IMR-90 (cell line): ENCODE results near the gene ARMH2. TPM values are rescaled to one million over a fixed set of nuclear protein-coding genes. Genes with fewer than 3 reads are reported as not detected.

Experiments
- ATAC-seq: fragments of 200-7000 bp; cut with Tn5 transposase; 2 replicates; pipeline ENCODE4 v1.9.1; 2020; ENCODE audit warnings: low read depth, mild to moderate bottlenecking, moderate library complexity
- BruUV-seq: library from RNA; stranded (reverse); fragments of 400-500 nt; replicated peaks from 2 replicates; lab custom pipeline; 2021; lab: Mats Ljungman, UMichigan
- CTCF ChIA-PET: fragments of 300-600 bp; formaldehyde crosslinking; extraction: SDS; loops from one replicate; lab custom pipeline; 2021; ENCODE audit warnings: antibody characterized with exemption; lab: Yijun Ruan, JAX
- POLR2A ChIA-PET: fragments of 300-600 bp; sonication (Branson Sonifier 250); formaldehyde crosslinking; loops from one replicate; lab custom pipeline; 2022; ENCODE audit warnings: antibody characterized with exemption; ENCODE audit not compliant: unreplicated experiment; lab: Charles Lee
- DNase-seq: peaks from one replicate; pipeline ENCODE4 v3.0.0; 2013
- H2AFZ ChIP-seq: replicated peaks from 2 replicates; pipeline ENCODE3; 2013; ENCODE audit warnings: low read length, mild to moderate bottlenecking; ENCODE audit not compliant: poor library complexity
- H2AK5ac ChIP-seq: 2 replicates; pipeline ENCODE4 v1.6.1; 2013; ENCODE audit warnings: low read depth, low read length, inconsistent platforms
- H2AK9ac ChIP-seq: replicated peaks from 2 replicates; pipeline ENCODE3; 2013; ENCODE audit warnings: mild to moderate bottlenecking, low read depth, low read length, moderate library complexity; ENCODE audit not compliant: poor library complexity
- H2BK120ac ChIP-seq: 2 replicates; pipeline ENCODE4 v1.6.1; 2013; ENCODE audit warnings: low read depth, low read length, inconsistent platforms
- H2BK15ac ChIP-seq: 3 replicates; pipeline ENCODE4 v1.6.1; 2013; ENCODE audit warnings: low read depth, low read length, inconsistent platforms
- H2BK20ac ChIP-seq: 2 replicates; pipeline ENCODE4 v1.6.1; 2013; ENCODE audit warnings: low read depth, mild to moderate bottlenecking, inconsistent platforms, low read length, moderate library complexity
- H2BK5ac ChIP-seq: 2 replicates; pipeline ENCODE4 v1.6.1; 2013; ENCODE audit warnings: mild to moderate bottlenecking, low read depth, low read length, inconsistent platforms; ENCODE audit not compliant: poor library complexity, severe bottlenecking
- H3K14ac ChIP-seq: replicated peaks from 2 replicates; pipeline ENCODE4 v1.6.1; 2013; ENCODE audit warnings: low read depth, low read length, inconsistent platforms
- H3K18ac ChIP-seq: 2 replicates; pipeline ENCODE4 v1.6.1; 2013; ENCODE audit warnings: low read depth, low read length, control low read depth
- H3K23ac ChIP-seq: 2 replicates; pipeline ENCODE4 v1.6.1; 2013; ENCODE audit warnings: low read depth, low read length, inconsistent platforms
- H3K27ac ChIP-seq: 2 replicates; pipeline ENCODE4 v1.5.1; 2013; ENCODE audit warnings: mild to moderate bottlenecking, control low read depth, low read length; ENCODE audit not compliant: insufficient read depth
- H3K27me3 ChIP-seq: 2 replicates; pipeline ENCODE4 v1.6.1; 2013; ENCODE audit warnings: low read length; ENCODE audit not compliant: control insufficient read depth, insufficient read depth
- H3K36me3 ChIP-seq: 2 replicates; pipeline ENCODE4 v1.6.1; 2013; ENCODE audit warnings: low read length, mixed read lengths; ENCODE audit not compliant: control insufficient read depth, insufficient read depth
- H3K4ac ChIP-seq: 2 replicates; pipeline ENCODE4 v1.6.1; 2013; ENCODE audit warnings: low read depth, low read length, inconsistent platforms
- H3K4me1 ChIP-seq: 2 replicates; pipeline ENCODE4 v1.6.1; 2013; ENCODE audit warnings: low read length, mixed read lengths; ENCODE audit not compliant: control insufficient read depth, insufficient read depth
- H3K4me2 ChIP-seq: 2 replicates; pipeline ENCODE4 v1.6.1; 2013; ENCODE audit warnings: low read depth, mild to moderate bottlenecking, control low read depth, low read length, moderate library complexity
- H3K4me3 ChIP-seq: 2 replicates; pipeline ENCODE4 v1.5.1; 2013; ENCODE audit warnings: low read depth, mild to moderate bottlenecking, control low read depth, low read length, moderate library complexity; ENCODE audit not compliant: insufficient read depth
- H3K56ac ChIP-seq: 2 replicates; pipeline ENCODE4 v1.6.1; 2013; ENCODE audit warnings: low read length, inconsistent platforms; ENCODE audit not compliant: insufficient read depth; ENCODE audit errors: extremely low read depth
- H3K79me1 ChIP-seq, 2 experiments: 2 replicates each; pipeline ENCODE4 v1.6.1; 2013; ENCODE audit warnings: low read length in 2 of 2, inconsistent platforms in 1 of 2, low read depth in 1 of 2
- H3K9ac ChIP-seq: 2 replicates; pipeline ENCODE4 v1.6.1; 2013; ENCODE audit warnings: low read depth, low read length, control low read depth
- H3K9me1 ChIP-seq: 2 replicates; pipeline ENCODE4 v1.6.1; 2013; ENCODE audit warnings: low read length, inconsistent platforms; ENCODE audit not compliant: insufficient read depth
- H3K9me3 ChIP-seq: 2 replicates; pipeline ENCODE4 v1.6.1; 2013; ENCODE audit warnings: low read length; ENCODE audit not compliant: control insufficient read depth, insufficient read depth
- H4K20me1 ChIP-seq: 2 replicates; pipeline ENCODE4 v1.6.1; 2013; ENCODE audit warnings: low read length, inconsistent platforms; ENCODE audit not compliant: insufficient read depth
- H4K5ac ChIP-seq: 2 replicates; pipeline ENCODE4 v1.6.1; 2013; ENCODE audit warnings: mild to moderate bottlenecking, low read depth, low read length, control low read depth
- H4K8ac ChIP-seq, 2 experiments: 2 replicates each; pipeline ENCODE4 v1.6.1; 2013; ENCODE audit warnings: low read depth in 2 of 2, low read length in 2 of 2, control low read depth in 1 of 2, inconsistent platforms in 1 of 2
- H4K91ac ChIP-seq: 2 replicates; pipeline ENCODE4 v1.6.1; 2013; ENCODE audit warnings: low read depth, low read length, inconsistent platforms; ENCODE audit not compliant: insufficient read depth
- BHLHE40 ChIP-seq: fragments of 150-350 bp; IDR thresholded peaks from 2 replicates; pipeline ENCODE4 v1.6.1; 2016; ENCODE audit warnings: mild to moderate bottlenecking, low read depth, low read length
- MAZ ChIP-seq: IDR thresholded peaks from 2 replicates; pipeline ENCODE4 v1.6.1; 2012; ENCODE audit warnings: low read depth, mild to moderate bottlenecking, low read length, improper control_type of control experiment, moderate library complexity, borderline replicate concordance
- MXI1 ChIP-seq: IDR thresholded peaks from 2 replicates; pipeline ENCODE4 v1.6.1; 2012; ENCODE audit warnings: low read depth, mild to moderate bottlenecking, low read length, moderate library complexity, borderline replicate concordance
- NFE2L2 ChIP-seq: fragments of 150-350 bp; IDR thresholded peaks from 2 replicates; pipeline ENCODE4 v1.6.1; 2016; ENCODE audit warnings: low read depth, mild to moderate bottlenecking, low read length
- POLR2A ChIP-seq: IDR thresholded peaks from 2 replicates; pipeline ENCODE4 v1.6.1; 2012; ENCODE audit warnings: mild to moderate bottlenecking, low read depth, low read length
- RCOR1 ChIP-seq: IDR thresholded peaks from 2 replicates; pipeline ENCODE4 v1.6.1; 2012; ENCODE audit warnings: mild to moderate bottlenecking, low read length, improper control_type of control experiment; ENCODE audit not compliant: insufficient replicate concordance
- SMC3 ChIP-seq: fragments of 150-350 bp; IDR thresholded peaks from 2 replicates; pipeline ENCODE4 v1.6.1; 2016; ENCODE audit warnings: low read depth, mild to moderate bottlenecking, antibody characterized with exemption, low read length, moderate library complexity
- WGBS, 2 experiments: methylation state at CpG; one replicate each; pipeline versions ENCODE4 v1.1.5 to v1.1.7; 2013; ENCODE audit warnings: missing lambda C conversion rate in 2 of 2; ENCODE audit not compliant: insufficient read length in 1 of 2; ENCODE audit errors: extremely low coverage in 2 of 2; 5-methylcytosine and 5-hydroxymethylcytosine counted together
- dilution Hi-C: fragments of 300-500 bp; cut with HindIII; formaldehyde crosslinking; loops from one replicate; pipeline ENCODE4 v1.14.3; 2018; ENCODE audit warnings: low sequenced_read_pairs; ENCODE audit not compliant: unreplicated experiment
- in situ Hi-C: fragments of 300-500 bp; cut with MboI; formaldehyde crosslinking; loops from 3 replicates; pipeline ENCODE4 v1.14.3; 2019; ENCODE audit warnings: low sequenced_read_pairs, inconsistent platforms, mixed read lengths
- intact Hi-C: fragments of 100-400 bp; cut with micrococcal nuclease; formaldehyde crosslinking; loops from 2 replicates; pipeline ENCODE4 v1.10.0; 2022
- polyA plus RNA-seq, 3 experiments: library from polyadenylated mRNA; depleted of rRNA; stranded (reverse); fragments of >200 nt; gene quantifications; 2 replicates each; pipeline ENCODE4 v1.2.3, GENCODE V29; 2012; ENCODE audit warnings: low replicate concordance in 1 of 3
- total RNA-seq: library from RNA; depleted of rRNA; stranded (reverse); fragments of >200 nt; gene quantifications from 2 replicates; pipeline ENCODE4 v1.2.3, GENCODE V29; 2012
- TF ChIP-seq, protein P1 (sequence below): fragments of 150-350 bp; IDR thresholded peaks from 2 replicates; pipeline ENCODE4 v1.6.1; 2016; ENCODE audit warnings: low read depth, mild to moderate bottlenecking, low read length, moderate library complexity, borderline replicate concordance
- TF ChIP-seq, protein P2 (sequence below): conservative IDR thresholded peaks from 2 replicates; pipeline ENCODE4 v1.5.1; 2012; ENCODE audit warnings: mild to moderate bottlenecking, low read depth, low read length, improper control_type of control experiment
- TF ChIP-seq, protein P3 (sequence below): fragments of 150-350 bp; IDR thresholded peaks from 2 replicates; pipeline ENCODE4 v1.6.1; 2017; ENCODE audit warnings: mild to moderate bottlenecking, antibody characterized with exemption, low read length, low read depth

The ARMH2 gene
- total and polyA plus RNA-seq, 2 of the 4 experiments (the other 2 are of a cell fraction): not detected

DNA sequence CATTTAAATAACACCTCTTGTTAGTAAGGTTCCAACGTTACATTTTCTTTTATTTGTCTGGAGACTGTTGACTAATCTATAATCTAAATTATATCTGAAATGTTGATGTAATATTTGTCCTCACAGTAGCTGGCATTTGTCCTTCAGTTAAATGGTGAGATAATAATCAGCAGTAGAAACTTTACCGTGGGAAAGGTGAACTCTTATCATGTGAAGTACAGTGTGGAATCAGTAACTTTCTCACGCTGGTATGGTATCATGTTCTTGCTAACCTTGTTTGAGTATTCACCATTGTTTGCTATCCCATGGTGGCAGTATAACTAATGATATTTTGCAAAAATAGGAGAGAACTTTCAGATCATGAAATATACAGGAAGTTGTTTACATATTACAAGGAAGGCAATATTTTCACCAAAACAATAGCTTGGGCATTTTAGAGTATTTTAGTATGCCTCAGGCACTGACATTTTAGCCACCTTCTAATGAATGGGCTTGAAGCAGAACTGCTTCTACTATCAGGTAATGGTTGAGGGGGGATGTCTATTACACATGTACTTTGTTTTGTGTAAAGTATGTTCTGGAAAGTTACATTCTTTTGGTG is 19.2 kb downstream of the ARMH2 start:
- ChIA-PET CTCF (no interaction called here), POLR2A (no interaction called here)
- H3K9ac ChIP-seq: no peak overlapping the region
- no TSS peak for BruUV-seq
- peaks cover 9 to 23% of the 10 kb centered on the region in 2 experiments; a peak in 1 of 4 replicates for H3K79me1 ChIP-seq
- intact Hi-C loops (loop anchor here (5.0 kb wide), 2 partner anchors 73 to 233 kb away; no protein-coding TSS in a partner anchor), dilution Hi-C loops (no loop called here), in situ Hi-C loops (no loop called here)
- H4K8ac ChIP-seq: peak overlapping the region in 1 of 2 experiments; percentile 39; a peak in 1 of 4 replicates
- H3K4ac ChIP-seq: no peak overlapping the region; the same call in 1 of the 2 replicates
- H3K27ac ChIP-seq: no peak overlapping the region
- H3K27me3 ChIP-seq: no peaks in the 10 kb centered on the region
- H3K18ac ChIP-seq: 0 out of 2 replicates have a peak overlapping the region, but pooled peaks have one; percentile 42
- H3K4me1 ChIP-seq: peaks cover 6% of the 10 kb centered on the region
- peak overlapping the region; percentile 78 for H2BK5ac ChIP-seq
- no peak overlapping the region for H3K4me3 ChIP-seq
- H3K36me3 ChIP-seq: peaks cover 3% of the 10 kb centered on the region; the same call in 1 of the 2 replicates
- no peaks in the 10 kb centered on the region for H3K9me1 ChIP-seq
- H3K56ac ChIP-seq: no peak overlapping the region
- TF ChIP-seq RCOR1 (no peak), POLR2A (no peak), MXI1 (no peak), MAZ (no peak), BHLHE40 (no peak), SMC3 (no peak), NFE2L2 (no peak)
- TF ChIP-seq, protein P1, sequence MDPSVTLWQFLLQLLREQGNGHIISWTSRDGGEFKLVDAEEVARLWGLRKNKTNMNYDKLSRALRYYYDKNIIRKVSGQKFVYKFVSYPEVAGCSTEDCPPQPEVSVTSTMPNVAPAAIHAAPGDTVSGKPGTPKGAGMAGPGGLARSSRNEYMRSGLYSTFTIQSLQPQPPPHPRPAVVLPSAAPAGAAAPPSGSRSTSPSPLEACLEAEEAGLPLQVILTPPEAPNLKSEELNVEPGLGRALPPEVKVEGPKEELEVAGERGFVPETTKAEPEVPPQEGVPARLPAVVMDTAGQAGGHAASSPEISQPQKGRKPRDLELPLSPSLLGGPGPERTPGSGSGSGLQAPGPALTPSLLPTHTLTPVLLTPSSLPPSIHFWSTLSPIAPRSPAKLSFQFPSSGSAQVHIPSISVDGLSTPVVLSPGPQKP: no peak
- TF ChIP-seq, protein P2, sequence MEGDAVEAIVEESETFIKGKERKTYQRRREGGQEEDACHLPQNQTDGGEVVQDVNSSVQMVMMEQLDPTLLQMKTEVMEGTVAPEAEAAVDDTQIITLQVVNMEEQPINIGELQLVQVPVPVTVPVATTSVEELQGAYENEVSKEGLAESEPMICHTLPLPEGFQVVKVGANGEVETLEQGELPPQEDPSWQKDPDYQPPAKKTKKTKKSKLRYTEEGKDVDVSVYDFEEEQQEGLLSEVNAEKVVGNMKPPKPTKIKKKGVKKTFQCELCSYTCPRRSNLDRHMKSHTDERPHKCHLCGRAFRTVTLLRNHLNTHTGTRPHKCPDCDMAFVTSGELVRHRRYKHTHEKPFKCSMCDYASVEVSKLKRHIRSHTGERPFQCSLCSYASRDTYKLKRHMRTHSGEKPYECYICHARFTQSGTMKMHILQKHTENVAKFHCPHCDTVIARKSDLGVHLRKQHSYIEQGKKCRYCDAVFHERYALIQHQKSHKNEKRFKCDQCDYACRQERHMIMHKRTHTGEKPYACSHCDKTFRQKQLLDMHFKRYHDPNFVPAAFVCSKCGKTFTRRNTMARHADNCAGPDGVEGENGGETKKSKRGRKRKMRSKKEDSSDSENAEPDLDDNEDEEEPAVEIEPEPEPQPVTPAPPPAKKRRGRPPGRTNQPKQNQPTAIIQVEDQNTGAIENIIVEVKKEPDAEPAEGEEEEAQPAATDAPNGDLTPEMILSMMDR: no peak
- TF ChIP-seq, protein P3, sequence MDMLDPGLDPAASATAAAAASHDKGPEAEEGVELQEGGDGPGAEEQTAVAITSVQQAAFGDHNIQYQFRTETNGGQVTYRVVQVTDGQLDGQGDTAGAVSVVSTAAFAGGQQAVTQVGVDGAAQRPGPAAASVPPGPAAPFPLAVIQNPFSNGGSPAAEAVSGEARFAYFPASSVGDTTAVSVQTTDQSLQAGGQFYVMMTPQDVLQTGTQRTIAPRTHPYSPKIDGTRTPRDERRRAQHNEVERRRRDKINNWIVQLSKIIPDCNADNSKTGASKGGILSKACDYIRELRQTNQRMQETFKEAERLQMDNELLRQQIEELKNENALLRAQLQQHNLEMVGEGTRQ: no peak
- no peak overlapping the region for H4K91ac ChIP-seq
- no peak overlapping the region; the same call in 1 of the 2 replicates for H2AK5ac ChIP-seq
- no peak overlapping the region for H2BK120ac ChIP-seq
- no peak overlapping the region for H3K14ac ChIP-seq
- ATAC-seq: no peak
- no peak overlapping the region for H2AK9ac ChIP-seq
- no CpG with 5 or more reads among the region's 3 CpGs for WGBS, 2 experiments
- DNase-seq: peak; percentile 30
- no peak overlapping the region for H3K23ac ChIP-seq
- no peaks in the 10 kb centered on the region for H3K9me3 ChIP-seq
- no peak overlapping the region for H2AFZ ChIP-seq
- H4K5ac ChIP-seq: no peak overlapping the region
- H2BK20ac ChIP-seq: peak overlapping the region; percentile 23; the same call in 1 of the 2 replicates
- peak overlapping the region; percentile 65; the same call in 1 of the 3 replicates for H2BK15ac ChIP-seq
- peak overlapping the region; percentile 47; the same call in 1 of the 2 replicates for H3K4me2 ChIP-seq
- H4K20me1 ChIP-seq: peaks cover 11% of the 10 kb centered on the region
